HG02759 (cell line): Measurements from ENCODE around the gene GRAP.
"Not testable (repeated sequence)": the region's sequence is repeated elsewhere in the genome, so short reads cannot be mapped to it uniquely, and the experiment has no call there.

Source experiments
- ATAC-seq: cut with Tn5 transposase; IDR thresholded peaks from one replicate; pipeline ENCODE4 v1.9.1; 2021; ENCODE audit warnings: mild to moderate bottlenecking, moderate library complexity; ENCODE audit not compliant: unreplicated experiment

Gene GRAP

GRCh38 chr17:19043032-19043431 lies 3.7 kb downstream of the GRAP start:
- ATAC-seq, result not testable (repeated sequence)

DNA sequence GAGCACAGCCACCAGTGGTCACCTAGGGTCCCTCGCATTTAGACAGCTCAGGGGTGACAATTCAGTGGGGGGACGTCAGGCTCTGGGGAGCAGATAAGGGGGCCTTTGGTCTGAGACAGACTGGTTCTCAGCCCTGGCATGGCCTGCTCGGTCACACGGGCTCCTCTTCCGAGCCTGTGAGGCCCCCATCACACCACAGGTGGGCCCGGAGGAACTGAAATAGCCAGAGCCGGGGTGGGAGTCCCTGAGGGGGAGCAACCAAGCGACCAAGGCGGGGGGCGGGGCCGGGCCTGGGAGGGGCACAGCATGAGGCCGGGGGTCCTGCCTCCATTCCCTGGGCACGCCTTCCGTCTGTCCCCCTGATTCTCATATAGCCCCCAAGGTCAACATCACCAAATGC lies 4.4 kb downstream of the GRAP start:
- not testable (repeated sequence) for ATAC-seq

DNA sequence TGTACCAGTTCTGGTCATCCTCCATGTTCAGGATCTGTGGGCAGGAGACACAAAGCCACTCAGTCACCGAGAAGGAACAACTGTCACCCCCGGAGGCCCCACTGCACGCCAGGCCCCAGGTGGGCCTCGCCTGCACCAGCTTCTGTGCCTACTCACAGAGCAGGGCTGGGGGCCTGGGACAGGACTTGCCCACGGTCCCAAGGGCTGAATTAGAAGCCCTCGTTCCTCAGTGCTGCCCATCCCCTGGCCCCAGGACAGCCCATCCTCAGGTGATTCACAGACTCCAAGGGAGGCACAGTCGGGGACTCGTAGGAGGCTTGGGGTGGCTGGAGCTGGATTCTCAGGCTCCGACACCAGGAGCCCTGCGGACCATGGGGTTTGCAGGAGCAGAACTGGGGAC lies 4.9 kb downstream of the GRAP start:
- ATAC-seq, result not testable (repeated sequence)

DNA sequence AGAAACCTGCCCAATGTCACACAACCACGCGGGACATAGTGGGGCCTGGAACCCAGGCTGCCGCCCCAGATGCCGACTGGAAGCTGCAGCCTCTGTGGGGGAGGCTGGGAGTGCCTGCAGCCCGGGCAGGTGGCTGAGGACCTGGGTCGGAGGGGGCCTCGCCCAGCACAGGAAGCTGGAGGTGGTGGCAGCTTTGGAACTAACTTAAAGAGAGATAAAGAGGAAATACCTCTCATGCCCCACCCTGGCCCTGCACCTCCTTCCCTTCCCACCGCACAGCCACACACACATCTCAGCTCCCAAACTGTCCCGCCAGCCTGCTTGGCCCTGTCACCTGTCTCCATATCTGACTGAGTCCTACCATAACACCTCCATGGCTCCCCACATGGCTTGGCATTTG lies 6.4 kb downstream of the GRAP start:
- not testable (repeated sequence) for ATAC-seq

DNA sequence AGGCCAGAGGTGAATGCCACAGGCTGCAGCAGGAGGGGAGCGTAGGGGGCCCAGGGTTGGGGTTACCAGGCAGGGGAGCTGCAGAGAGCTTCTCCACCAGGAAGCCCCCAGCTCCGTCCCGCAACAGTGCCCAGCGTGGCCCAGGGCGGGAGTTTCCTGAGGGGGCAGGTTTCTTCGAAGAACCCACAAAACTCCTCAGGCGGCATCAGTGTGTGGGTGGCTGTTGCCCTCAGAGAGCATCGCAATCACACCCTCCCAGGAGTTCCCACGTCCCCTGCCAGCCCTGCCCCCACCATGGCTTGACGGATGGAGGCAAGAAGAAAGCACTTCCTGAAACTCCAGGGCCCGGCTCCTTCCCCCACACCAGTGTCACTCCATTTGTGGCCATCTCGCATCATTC lies 8.0 kb downstream of the GRAP start:
- ATAC-seq, result peak; percentile 18

GRCh38 chr17:19038007-19038406 lies 8.8 kb downstream of the GRAP start:
- not testable (repeated sequence) for ATAC-seq

GRCh38 chr17:19037547-19037946 lies 9.2 kb downstream of the GRAP start:
- ATAC-seq, result not testable (repeated sequence)

- ATAC-seq, result peak; percentile 31
Observed at GRCh38 chr17:19036186-19036585, 10.6 kb downstream of the GRAP start.

DNA sequence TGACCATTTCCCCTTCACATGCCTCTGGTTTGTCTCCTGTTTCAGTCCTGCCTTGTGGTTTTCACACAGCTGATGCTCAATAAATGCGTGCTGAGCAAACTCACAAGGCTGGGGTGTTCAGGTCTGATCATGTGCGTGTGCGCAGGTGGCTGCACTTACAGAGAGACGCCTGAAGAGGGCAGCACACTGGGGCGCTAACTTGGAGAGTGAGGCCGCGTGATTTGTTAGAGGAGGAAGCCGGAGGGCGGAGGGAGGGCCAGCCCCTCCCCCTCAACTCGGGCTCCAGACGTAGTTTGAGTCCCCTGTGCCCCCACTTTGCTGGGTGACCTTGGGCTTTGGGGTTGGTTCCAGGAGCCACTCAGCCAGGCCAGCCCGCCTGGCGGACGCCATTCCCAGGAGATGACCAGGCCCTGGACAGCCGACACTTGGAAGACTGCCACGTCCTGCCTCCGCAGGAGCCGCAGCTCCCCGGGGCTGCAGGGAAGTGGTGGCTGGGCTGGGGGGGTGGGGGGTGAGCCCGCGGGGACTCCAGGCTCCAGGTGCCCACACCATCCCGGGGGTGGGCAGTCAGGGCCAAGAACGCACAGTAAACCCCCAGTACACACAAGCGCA lies 14.3 kb downstream of the GRAP start:
- peak; percentile 46 for ATAC-seq

DNA sequence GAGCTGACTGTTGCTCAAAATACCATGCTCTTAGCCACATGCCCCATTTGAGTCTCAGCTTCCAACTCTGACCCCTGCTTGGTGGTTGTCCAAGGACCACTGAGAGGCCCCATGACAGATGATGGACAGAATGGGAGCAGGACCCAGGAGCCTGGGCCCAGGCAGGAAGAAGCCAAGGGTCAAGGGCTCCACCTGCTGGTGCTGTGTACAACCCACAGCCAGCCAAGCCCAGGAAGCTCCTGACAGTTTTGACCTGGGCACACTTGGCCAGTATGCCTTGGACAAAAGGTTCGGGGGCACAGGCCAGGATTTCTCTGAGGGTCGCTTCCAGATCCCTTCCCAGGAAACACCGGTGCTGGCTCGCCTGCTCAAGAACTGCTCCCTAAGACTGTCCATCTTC lies 15.0 kb downstream of the GRAP start:
- peak; percentile 41 for ATAC-seq

DNA sequence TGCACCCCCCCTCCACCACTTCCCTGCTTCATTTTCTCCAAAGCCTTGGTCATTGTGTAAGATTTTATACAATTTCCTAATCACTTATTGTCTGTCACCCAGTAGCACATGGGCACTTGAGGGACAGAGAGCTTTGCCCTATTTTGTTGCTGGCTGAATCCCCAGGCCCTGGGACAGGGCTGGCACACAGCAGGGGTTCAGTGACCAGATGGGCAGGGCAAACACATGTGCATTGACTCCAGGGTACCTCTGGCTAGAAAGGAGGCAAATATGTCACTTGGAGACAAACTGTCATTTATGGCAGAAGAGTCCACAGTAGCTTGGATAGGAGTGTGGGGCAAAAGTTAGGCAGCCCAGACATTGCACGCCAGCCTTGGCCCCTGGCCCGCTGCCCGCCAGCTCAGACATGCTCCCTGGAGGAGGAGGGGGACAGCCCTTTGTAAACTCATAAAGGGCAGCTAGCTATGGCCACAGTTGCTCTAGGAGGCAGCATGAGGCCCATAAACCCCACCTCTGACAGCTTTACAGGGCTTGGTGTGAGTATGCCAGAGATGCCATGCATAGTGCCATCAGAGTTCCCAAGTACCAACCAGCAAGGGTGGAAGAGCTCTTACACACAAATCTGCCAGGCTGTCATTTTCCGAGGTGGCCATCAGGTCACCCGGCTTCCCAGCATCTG lies 15.8 kb downstream of the GRAP start:
- ATAC-seq, result not testable (repeated sequence)

GRCh38 chr17:19029740-19030139 lies 17.0 kb downstream of the GRAP start:
- ATAC-seq, result not testable (repeated sequence)

GRCh38 chr17:19028671-19029070 lies 18.1 kb downstream of the GRAP start:
- ATAC-seq, result not testable (repeated sequence)

DNA sequence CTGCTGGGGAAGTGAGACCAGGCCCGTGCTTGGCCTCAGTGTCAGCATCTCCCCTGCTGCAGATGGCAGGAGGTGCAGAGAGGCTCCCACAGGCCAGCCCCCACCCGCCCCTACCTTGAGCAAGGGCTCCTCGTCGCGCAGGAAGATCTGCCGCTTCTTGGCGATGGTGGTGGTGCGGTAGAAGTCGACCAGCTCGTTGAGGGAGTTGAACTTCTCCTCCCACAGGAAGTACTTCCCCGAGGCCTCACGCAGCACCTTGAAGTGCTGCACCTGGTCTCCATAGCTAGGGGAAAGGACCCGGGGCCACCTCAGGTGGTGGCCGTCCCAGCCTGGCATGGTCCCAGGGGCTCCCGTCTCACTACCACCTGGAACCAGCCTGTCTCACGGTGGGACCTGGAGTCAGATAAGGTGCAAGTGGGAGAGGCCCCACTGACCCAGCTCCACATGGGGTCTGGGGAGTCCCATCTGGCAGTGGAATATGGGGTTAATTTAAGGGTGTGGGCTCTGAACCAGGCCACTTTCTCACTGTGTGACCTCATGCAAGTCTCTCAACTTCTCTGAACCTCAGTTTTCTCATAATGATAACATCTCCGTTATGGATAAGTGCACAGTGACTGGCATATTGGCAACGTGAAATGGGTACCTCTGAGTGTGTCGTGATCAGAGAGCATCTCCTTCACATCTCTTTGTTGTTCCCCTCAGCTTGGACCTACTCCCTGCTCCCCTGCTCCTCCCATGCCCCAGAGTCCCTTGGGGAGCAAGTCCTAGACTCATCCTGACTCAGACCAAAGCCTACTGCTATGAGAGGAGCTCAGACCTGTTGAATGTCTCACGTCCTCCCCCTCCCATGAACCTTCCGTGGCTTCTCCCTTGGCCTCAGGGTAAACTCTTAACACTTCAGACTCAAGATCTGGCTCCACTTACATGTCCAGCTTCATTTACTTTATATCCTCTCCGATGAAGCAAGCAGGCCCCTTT lies 22.4 kb downstream of the GRAP start:
- ATAC-seq, result no peak

GRCh38 chr17:19023209-19023999 lies 23.4 kb downstream of the GRAP start:
- no peak for ATAC-seq

DNA sequence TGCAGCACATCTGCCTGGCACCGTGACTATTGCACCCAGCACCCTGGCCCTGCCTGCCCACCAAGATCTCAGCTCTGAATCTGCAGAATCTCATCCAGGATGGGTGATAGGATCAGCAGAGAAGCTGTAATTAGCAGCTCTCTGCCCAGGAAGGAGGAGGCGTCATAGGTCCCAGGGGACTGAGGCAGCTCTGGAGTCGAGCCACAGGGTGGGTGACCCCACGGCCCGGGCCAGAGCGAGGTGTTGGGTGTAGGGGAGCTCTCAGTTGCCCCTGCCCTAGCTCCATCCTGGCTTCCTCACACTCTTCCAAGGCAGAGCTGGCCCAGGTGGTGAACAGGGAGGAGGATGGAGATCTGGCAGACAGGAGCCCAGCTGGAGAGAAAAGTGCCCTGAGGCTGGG lies 24.0 kb downstream of the GRAP start:
- ATAC-seq, result no peak

DNA sequence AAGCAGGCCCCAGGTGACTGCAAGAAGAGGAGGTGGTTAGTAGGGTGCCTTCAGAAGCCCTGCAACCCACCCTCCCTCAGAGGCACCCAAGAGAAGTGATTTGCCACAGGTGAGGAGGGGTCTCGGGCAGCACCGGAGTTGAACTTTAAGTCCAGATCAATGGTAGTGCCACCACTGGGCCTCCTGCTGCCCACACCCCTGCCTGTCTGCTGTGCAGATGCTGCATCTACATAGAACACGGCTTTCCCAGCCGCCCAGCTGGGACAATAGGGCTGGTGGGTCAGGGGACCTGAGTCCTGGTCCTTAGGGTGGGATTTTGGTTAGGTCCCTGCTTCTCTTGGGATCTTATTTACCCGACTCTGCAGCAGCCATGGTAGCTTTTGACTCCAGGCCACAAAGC lies 24.6 kb downstream of the GRAP start:
- ATAC-seq, result no peak

GRCh38 chr17:19021622-19022083 lies 25.1 kb downstream of the GRAP start:
- no peak for ATAC-seq

GRCh38 chr17:19021011-19021621 lies 25.6 kb downstream of the GRAP start:
- not testable (repeated sequence) for ATAC-seq

DNA sequence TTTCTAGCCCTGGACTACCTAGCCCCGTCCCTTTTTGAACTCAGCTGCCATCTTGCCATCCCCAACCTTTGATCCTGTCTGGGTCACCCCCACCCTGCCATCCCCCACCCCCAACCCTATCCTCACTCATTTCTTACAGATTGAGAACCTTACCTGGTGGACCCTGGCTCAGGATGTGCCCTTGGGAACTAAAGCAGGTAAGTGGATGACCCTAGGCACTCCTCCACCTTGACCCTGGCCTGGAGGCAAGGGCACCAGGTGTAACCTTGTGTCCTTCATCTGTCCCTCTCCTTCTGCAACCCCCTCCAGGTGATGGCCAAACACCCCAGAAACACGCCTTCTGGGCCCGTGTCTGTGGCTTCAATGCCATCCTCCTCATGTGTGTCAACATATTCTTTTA lies 26.7 kb downstream of the GRAP start:
- ATAC-seq, result no peak
